ENCODE data around the gene PLA2G4D. TPM values are rescaled to one million over a fixed set of nuclear protein-coding genes. Genes with fewer than 3 reads are reported as not detected.

PLA2G4D gene
- total RNA-seq, 1 experiment from 2014 or later: 0.34 TPM

DNA sequence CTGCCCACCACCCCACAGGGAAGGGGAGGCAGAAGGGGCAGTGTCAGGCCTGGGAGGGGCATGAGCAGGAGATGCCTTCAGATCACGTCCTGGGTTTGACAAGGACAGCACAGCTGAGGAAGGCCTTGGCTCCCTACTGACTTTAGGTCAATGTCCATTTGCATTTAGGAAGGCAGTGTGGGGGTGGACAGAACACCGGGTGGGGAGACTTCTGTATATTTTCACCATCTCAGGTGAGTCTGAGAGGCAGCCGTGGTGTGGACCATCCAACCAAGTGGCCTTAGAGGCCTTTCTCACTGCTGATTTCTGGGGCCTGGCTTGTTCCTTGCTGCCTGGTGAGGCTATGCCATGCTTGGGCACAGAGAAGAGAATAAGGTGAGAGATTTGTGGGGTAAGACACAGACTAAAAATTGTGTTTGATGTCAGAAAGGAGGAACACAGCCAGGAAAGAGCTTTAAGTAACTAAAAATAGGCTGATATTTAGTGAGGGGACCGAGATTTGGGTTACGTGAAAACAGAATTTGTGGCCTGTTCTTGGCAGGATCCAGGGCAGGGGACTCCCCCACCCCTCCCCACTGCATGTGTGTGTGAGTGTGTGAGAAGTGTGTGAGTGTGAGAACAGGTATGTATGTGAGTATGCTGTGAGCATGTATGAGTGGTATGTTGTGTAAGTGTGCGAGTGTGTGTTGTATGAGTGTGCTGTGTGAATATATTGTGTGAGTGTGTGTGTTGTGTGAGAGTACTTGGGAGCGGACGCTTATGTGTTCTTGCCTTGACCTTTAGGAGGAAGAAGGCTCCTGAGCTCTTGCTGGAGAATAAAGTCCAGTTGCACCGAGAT, 61.8 kb downstream of the PLA2G4D start:
- Histone ChIP-seq H4K20me1 (ENCODE audit: insufficient read depth) (no peaks in the 10 kb centered on the region), H3K4me1 (ENCODE audit: control insufficient read depth in 1 of 2, insufficient read depth in 2 of 2, low read length in 2 of 2) (peaks cover 0 to 5% of the 10 kb centered on the region in 2 experiments; a peak in 1 of 4 replicates), H3K4me3 (replicated peaks in 1 of 2; ENCODE audit: low read depth in 1 of 2, low read length in 2 of 2) (no peak overlapping the region), H3K9me3 (ENCODE audit: control insufficient read depth in 1 of 2, insufficient read depth in 1 of 2, low read depth in 1 of 2, low read length in 2 of 2) (no peaks in the 10 kb centered on the region), H3K4me2 (ENCODE audit: low read length) (no peak overlapping the region), H3K27me3 (ENCODE audit: insufficient read depth, low read length) (no peaks in the 10 kb centered on the region; the same call in 1 of the 2 replicates), H3K27ac (ENCODE audit: low read depth, low read length) (no peak overlapping the region), H3K9ac (ENCODE audit: low read length) (no peak overlapping the region), H3K9me2 (ENCODE audit: insufficient read depth) (no peaks in the 10 kb centered on the region), H3K79me2 (ENCODE audit: insufficient read depth, low read length) (no peaks in the 10 kb centered on the region), H3K36me3 (ENCODE audit: control insufficient read depth in 1 of 2, insufficient read depth in 2 of 2, low read length in 2 of 2) (no peaks in the 10 kb centered on the region), H2AFZ (ENCODE audit: low read depth, low read length, poor library complexity, severe bottlenecking) (no peak overlapping the region)
- BruUV-seq (replicated peaks): no TSS peak
- DNase-seq (ENCODE audit: low read depth, low spot score): no peak
- RAD21 ChIA-PET (ENCODE audit: low non-redundant PET in 1 of 2, low total read pairs in 2 of 2, uncharacterized antibody in 2 of 2, unreplicated experiment in 2 of 2): no interaction called here
- POLR2A ChIA-PET: no interaction called here
- ATAC-seq: no peak
- CTCF ChIA-PET: no interaction called here
- TF ChIP-seq FOSL1 (IDR thresholded peaks at IDR 0.05; ENCODE audit: low read depth): no peak
- intact Hi-C loops (cut with micrococcal nuclease): no loop called here

DNA sequence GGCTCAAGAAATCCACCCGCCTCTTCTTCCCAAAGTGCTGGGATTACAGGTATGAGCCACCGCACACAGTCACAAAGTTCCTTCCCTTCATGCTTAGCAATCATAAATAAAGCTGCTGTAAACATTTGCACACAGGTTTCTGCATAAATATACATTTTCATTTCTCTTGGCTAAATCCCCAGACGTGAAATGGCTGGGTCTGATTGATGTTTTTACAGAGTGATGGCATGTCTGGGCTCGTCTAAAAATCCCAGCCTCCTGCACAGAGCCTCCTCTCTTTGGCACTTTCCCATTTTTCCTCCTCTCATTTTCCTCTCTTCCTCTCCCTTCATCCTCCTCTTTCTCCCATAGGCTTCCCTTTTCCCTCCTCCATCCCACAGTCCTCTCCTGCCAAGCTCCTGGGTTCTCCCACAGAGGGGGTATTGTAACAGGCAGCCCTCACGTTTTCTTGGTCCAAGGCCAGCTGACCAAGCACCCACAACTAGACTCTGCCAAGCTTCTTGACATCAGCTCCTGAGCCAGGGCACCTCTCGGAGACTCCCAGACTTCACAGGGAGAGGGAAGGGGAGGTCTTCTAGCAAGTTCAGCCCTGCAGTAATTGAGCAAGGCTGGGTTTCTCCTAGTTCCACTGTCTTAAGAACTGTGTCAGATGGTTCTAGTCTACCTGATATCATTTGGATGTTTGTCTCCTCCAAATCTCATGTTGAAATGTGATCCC, 63.0 kb downstream of the PLA2G4D start:
- H2AFZ ChIP-seq (ENCODE audit: low read depth, low read length, poor library complexity, severe bottlenecking): no peak overlapping the region
- CTCF ChIA-PET: no interaction called here
- no peaks in the 10 kb centered on the region for H3K9me3 ChIP-seq (ENCODE audit: control insufficient read depth in 1 of 2, insufficient read depth in 1 of 2, low read depth in 1 of 2, low read length in 2 of 2)
- no peak overlapping the region for H3K4me2 ChIP-seq (ENCODE audit: low read length)
- RAD21 ChIA-PET (ENCODE audit: low non-redundant PET in 1 of 2, low total read pairs in 2 of 2, uncharacterized antibody in 2 of 2, unreplicated experiment in 2 of 2): no interaction called here
- H3K4me1 ChIP-seq (ENCODE audit: control insufficient read depth in 1 of 2, insufficient read depth in 2 of 2, low read length in 2 of 2): peaks cover 0 to 5% of the 10 kb centered on the region in 2 experiments; a peak in 1 of 4 replicates
- no peak overlapping the region for H3K27ac ChIP-seq (ENCODE audit: low read depth, low read length)
- H3K9ac ChIP-seq (ENCODE audit: low read length): no peak overlapping the region
- H3K27me3 ChIP-seq (ENCODE audit: insufficient read depth, low read length): no peaks in the 10 kb centered on the region; the same call in 1 of the 2 replicates
- H3K36me3 ChIP-seq (ENCODE audit: control insufficient read depth in 1 of 2, insufficient read depth in 2 of 2, low read length in 2 of 2): no peaks in the 10 kb centered on the region
- H3K79me2 ChIP-seq (ENCODE audit: insufficient read depth, low read length): no peaks in the 10 kb centered on the region
- intact Hi-C loops (cut with micrococcal nuclease): no loop called here
- no peak overlapping the region for H3K4me3 ChIP-seq (replicated peaks in 1 of 2; ENCODE audit: low read depth in 1 of 2, low read length in 2 of 2)
- no TSS peak for BruUV-seq (replicated peaks)
- H3K9me2 ChIP-seq (ENCODE audit: insufficient read depth): no peaks in the 10 kb centered on the region
- no peak for ATAC-seq
- POLR2A ChIA-PET: no interaction called here
- DNase-seq (ENCODE audit: low read depth, low spot score): no peak
- no peaks in the 10 kb centered on the region for H4K20me1 ChIP-seq (ENCODE audit: insufficient read depth)
- TF ChIP-seq TCF7L2 (IDR thresholded peaks at IDR 0.05; ENCODE audit: borderline replicate concordance, extremely low read depth, insufficient read depth, insufficient read length): no peak
- no peak for TF ChIP-seq ZNF274 (IDR thresholded peaks at IDR 0.05; ENCODE audit: low read depth, low read length)
- TF ChIP-seq POLR2A (IDR thresholded peaks at IDR 0.05; ENCODE audit: borderline replicate concordance, extremely low read depth, insufficient read depth, insufficient read length): no peak
- TF ChIP-seq YY1 (IDR thresholded peaks at IDR 0.05; ENCODE audit: extremely low read depth, insufficient replicate concordance, low read depth, low read length): no peak
